GM18858 (cell line): ENCODE results near the gene GBX1.
A peak's percentile ranks its signal among the peaks of the same experiment; 100 is the strongest.

Experiments used
- ATAC-seq: cut with Tn5 transposase; IDR thresholded peaks from one replicate; pipeline ENCODE4 v1.9.1; 2021; ENCODE audit not compliant: unreplicated experiment

The GBX1 gene

GRCh38 chr7:151129117-151129959 is 38.2 kb downstream of the GBX1 start:
- ATAC-seq: no peak

GRCh38 chr7:151128716-151129115 is 38.8 kb downstream of the GBX1 start:
- ATAC-seq: no peak

- ATAC-seq: no peak
These were observed 39.4 kb downstream of the GBX1 start for GRCh38 chr7:151128144-151128543.

GRCh38 chr7:151126491-151127137 is 40.9 kb downstream of the GBX1 start:
- ATAC-seq: no peak

GRCh38 chr7:151125846-151126481 is 41.5 kb downstream of the GBX1 start:
- no peak for ATAC-seq

GRCh38 chr7:151125470-151125845 is 42.0 kb downstream of the GBX1 start:
- ATAC-seq: no peak

- no peak for ATAC-seq
These were observed 42.5 kb downstream of the GBX1 start for GRCh38 chr7:151124899-151125399.

GRCh38 chr7:151124481-151124880 is 43.0 kb downstream of the GBX1 start:
- no peak for ATAC-seq

GRCh38 chr7:151123822-151124464 is 43.6 kb downstream of the GBX1 start:
- peak; percentile 85 for ATAC-seq

- no peak for ATAC-seq
These were observed 44.2 kb downstream of the GBX1 start for GRCh38 chr7:151123158-151123821.

GRCh38 chr7:151122796-151123157 is 44.7 kb downstream of the GBX1 start:
- no peak for ATAC-seq

- ATAC-seq: no peak
These were observed 45.2 kb downstream of the GBX1 start for GRCh38 chr7:151122276-151122675.

- ATAC-seq: no peak
These were observed 45.9 kb downstream of the GBX1 start for GRCh38 chr7:151121380-151122170.

- no peak for ATAC-seq
These were observed 46.6 kb downstream of the GBX1 start for GRCh38 chr7:151120896-151121295.

- ATAC-seq: no peak
These were observed 47.6 kb downstream of the GBX1 start for GRCh38 chr7:151119902-151120301.

GRCh38 chr7:151119055-151119415 is 48.5 kb downstream of the GBX1 start:
- ATAC-seq: no peak

GRCh38 chr7:151118108-151119054 is 49.1 kb downstream of the GBX1 start:
- no peak for ATAC-seq

- ATAC-seq: no peak
These were observed 49.9 kb downstream of the GBX1 start for GRCh38 chr7:151117565-151117964.
